NT2/D1 (cell line): Measurements from ENCODE around the gene ITPK1.

ENCODE experiments used
- DNase-seq: peaks from one replicate; pipeline ENCODE4 v3.0.0-alpha.2; 2011; ENCODE audit warnings: low read depth, low spot score
- H3K27me3 ChIP-seq: 2 replicates; pipeline ENCODE4 v1.6.0; 2011; ENCODE audit warnings: mild to moderate bottlenecking; ENCODE audit not compliant: insufficient read length, insufficient read depth
- H3K36me3 ChIP-seq: 2 replicates; pipeline ENCODE4 v1.6.1; 2011; ENCODE audit warnings: mild to moderate bottlenecking, low read length, mixed read lengths; ENCODE audit not compliant: insufficient read depth, insufficient read length
- H3K4me1 ChIP-seq: 2 replicates; pipeline ENCODE4 v1.5.1; 2011; ENCODE audit not compliant: insufficient read depth, insufficient read length
- H3K4me3 ChIP-seq: 2 replicates; pipeline ENCODE4 v1.5.1; 2011; ENCODE audit warnings: low read depth; ENCODE audit not compliant: insufficient read length
- H3K9ac ChIP-seq: 2 replicates; pipeline ENCODE4 v1.6.0; 2011; ENCODE audit warnings: low read depth; ENCODE audit not compliant: insufficient read length
- H3K9me3 ChIP-seq: 2 replicates; pipeline ENCODE4 v1.5.1; 2011; ENCODE audit warnings: mild to moderate bottlenecking, low read length; ENCODE audit not compliant: insufficient read depth
- SUZ12 ChIP-seq: IDR thresholded peaks from 2 replicates; pipeline ENCODE4 v1.6.1; 2011; ENCODE audit not compliant: insufficient read length, insufficient read depth; ENCODE audit errors: extremely low read depth
- YY1 ChIP-seq: IDR thresholded peaks from 2 replicates; pipeline ENCODE4 v1.6.1; 2011; ENCODE audit not compliant: insufficient read length, insufficient read depth
- ZNF274 ChIP-seq: IDR thresholded peaks from 2 replicates; pipeline ENCODE4 v1.6.1; 2011; ENCODE audit warnings: mild to moderate bottlenecking, low read depth, low read length

Gene ITPK1

GRCh38 chr14:93094121-93094918 lies 21.4 kb downstream of the ITPK1 start:
- Histone ChIP-seq H3K4me1 (peaks cover 6% of the 10 kb centered on the region), H3K36me3 (no peaks in the 10 kb centered on the region), H3K9me3 (no peaks in the 10 kb centered on the region), H3K4me3 (no peak overlapping the region), H3K27me3 (no peaks in the 10 kb centered on the region), H3K9ac (no peak overlapping the region)
- no peak for DNase-seq
- TF ChIP-seq ZNF274 (no peak), SUZ12 (no peak), YY1 (no peak)

- no peak for DNase-seq
- H3K9ac ChIP-seq = no peak overlapping the region
- peaks cover 6% of the 10 kb centered on the region for H3K4me1 ChIP-seq
- TF ChIP-seq ZNF274 (no peak), SUZ12 (no peak), YY1 (no peak)
- H3K36me3 ChIP-seq = no peaks in the 10 kb centered on the region
- no peak overlapping the region for H3K4me3 ChIP-seq
- H3K9me3 ChIP-seq = no peaks in the 10 kb centered on the region
- no peaks in the 10 kb centered on the region for H3K27me3 ChIP-seq
Observed at GRCh38 chr14:93092606-93093556, 22.8 kb downstream of the ITPK1 start.

- Histone ChIP-seq H3K9ac (no peak overlapping the region), H3K9me3 (peaks cover 4% of the 10 kb centered on the region; the same call in 1 of the 2 replicates), H3K4me1 (peaks cover 12% of the 10 kb centered on the region), H3K27me3 (no peaks in the 10 kb centered on the region), H3K4me3 (no peak overlapping the region), H3K36me3 (no peaks in the 10 kb centered on the region)
- no peak for DNase-seq
- TF ChIP-seq YY1 (no peak), ZNF274 (no peak), SUZ12 (no peak)
Observed at GRCh38 chr14:93091666-93092065, 24.1 kb downstream of the ITPK1 start.

GRCh38 chr14:93090826-93091555 lies 24.7 kb downstream of the ITPK1 start:
- Histone ChIP-seq H3K9ac (no peak overlapping the region), H3K36me3 (no peaks in the 10 kb centered on the region), H3K27me3 (no peaks in the 10 kb centered on the region), H3K9me3 (peaks cover 4% of the 10 kb centered on the region; the same call in 1 of the 2 replicates), H3K4me1 (peaks cover 18% of the 10 kb centered on the region), H3K4me3 (no peak overlapping the region)
- TF ChIP-seq ZNF274 = no peak
- TF ChIP-seq YY1 = no peak
- no peak for TF ChIP-seq SUZ12
- no peak for DNase-seq

GRCh38 chr14:93089521-93090269 lies 26.0 kb downstream of the ITPK1 start:
- no peak for DNase-seq
- H3K4me1 ChIP-seq = peaks cover 24% of the 10 kb centered on the region
- no peak overlapping the region for H3K9ac ChIP-seq
- H3K36me3 ChIP-seq = no peaks in the 10 kb centered on the region
- H3K4me3 ChIP-seq = no peak overlapping the region
- H3K9me3 ChIP-seq = peaks cover 4% of the 10 kb centered on the region; the same call in 1 of the 2 replicates
- no peak for TF ChIP-seq YY1
- TF ChIP-seq ZNF274 = no peak
- TF ChIP-seq SUZ12 = no peak
- H3K27me3 ChIP-seq = no peaks in the 10 kb centered on the region

GRCh38 chr14:93086441-93087055 lies 29.2 kb downstream of the ITPK1 start:
- Histone ChIP-seq H3K9ac (peak overlapping the region; percentile 66), H3K4me1 (peaks cover 24% of the 10 kb centered on the region), H3K27me3 (no peaks in the 10 kb centered on the region), H3K4me3 (no peak overlapping the region), H3K9me3 (peaks cover 11% of the 10 kb centered on the region; the same call in 1 of the 2 replicates), H3K36me3 (no peaks in the 10 kb centered on the region)
- TF ChIP-seq ZNF274 = no peak
- TF ChIP-seq YY1 = no peak
- no peak for TF ChIP-seq SUZ12
- DNase-seq = no peak
